NCI-H446 treated with DMSO at 0.1 percent for 48 hours (cell line): Measurements from ENCODE around the gene METTL1.

Experiments
- DNase-seq: peaks from one replicate; lab custom pipeline; 2025; lab: John Stamatoyannopoulos, UW

The METTL1 gene

GRCh38 chr12:57753756-57754337, 18.1 kb downstream of the METTL1 start:
- no peak for DNase-seq

DNA sequence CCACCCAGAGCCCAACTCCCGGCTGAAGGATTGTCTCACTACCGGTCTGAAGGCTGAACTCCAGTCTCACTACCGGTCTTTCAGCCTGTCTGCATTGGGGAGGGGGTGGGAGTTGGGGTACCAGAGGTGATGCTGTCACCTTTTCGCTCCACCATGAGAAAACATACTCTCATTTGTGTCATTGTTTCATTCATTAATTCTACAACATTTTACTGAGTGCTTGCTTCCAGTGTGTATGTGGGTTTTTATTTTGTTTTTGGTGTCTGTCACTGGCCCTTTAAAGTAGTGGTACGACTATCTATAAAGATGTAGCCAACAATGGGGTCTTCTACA, 19.3 kb downstream of the METTL1 start:
- DNase-seq, result no peak

GRCh38 chr12:57751788-57752667, 19.9 kb downstream of the METTL1 start, which contains the start of gene CDK4:
CDK4 (minus strand) TSS chr12:57752310; CDS start chr12:57751717, 593 bp downstream.
- DNase-seq, result peak; percentile 98

DNA sequence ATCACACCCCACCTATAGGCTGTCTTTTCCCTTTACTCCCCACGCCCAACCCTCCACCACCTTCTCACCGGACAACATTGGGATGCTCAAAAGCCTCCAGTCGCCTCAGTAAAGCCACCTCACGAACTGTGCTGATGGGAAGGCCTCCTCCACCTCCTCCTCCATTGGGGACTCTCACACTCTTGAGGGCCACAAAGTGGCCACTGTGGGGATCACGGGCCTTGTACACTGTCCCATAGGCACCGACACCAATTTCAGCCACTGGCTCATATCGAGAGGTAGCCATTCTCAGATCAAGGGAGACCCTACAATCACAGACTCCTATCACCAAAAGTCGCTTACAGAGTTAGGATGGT, 20.5 kb downstream of the METTL1 start:
- no peak for DNase-seq

DNA sequence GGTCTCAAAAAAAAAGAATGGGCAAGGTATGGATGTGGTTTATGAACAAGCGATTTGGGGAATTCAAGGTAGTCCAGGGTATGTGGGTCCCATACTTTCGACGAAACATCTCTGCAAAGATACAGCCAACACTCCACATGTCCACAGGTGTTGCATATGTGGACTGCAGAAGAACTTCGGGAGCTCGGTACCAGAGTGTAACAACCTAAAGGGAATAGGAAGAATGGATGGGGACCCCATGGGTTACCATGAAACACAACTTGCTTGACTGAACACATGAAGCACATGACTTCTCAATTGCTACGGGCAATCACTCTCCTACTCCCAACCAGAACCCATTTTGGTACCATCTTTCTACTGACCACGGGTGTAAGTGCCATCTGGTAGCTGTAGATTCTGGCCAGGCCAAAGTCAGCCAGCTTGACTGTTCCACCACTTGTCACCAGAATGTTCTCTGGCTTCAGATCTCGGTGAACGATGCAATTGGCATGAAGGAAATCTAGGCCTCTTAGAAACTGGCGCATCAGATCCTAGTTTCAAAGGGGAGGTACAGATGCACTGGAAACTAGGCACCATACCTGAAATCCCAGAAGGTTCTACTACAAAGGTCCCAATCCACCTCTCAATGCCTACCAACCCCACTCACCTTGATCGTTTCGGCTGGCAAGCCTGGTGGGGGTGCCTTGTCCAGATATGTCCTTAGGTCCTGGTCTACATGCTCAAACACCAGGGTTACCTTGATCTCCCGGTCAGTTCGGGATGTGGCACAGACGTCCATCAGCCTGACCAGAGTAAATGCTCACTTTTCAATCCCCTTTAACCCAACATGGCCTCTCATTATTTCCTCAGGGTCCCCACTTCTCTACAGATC, 21.1 kb downstream of the METTL1 start:
- DNase-seq, result no peak

GRCh38 chr12:57749061-57749460, 22.8 kb downstream of the METTL1 start:
- DNase-seq, result no peak

DNA sequence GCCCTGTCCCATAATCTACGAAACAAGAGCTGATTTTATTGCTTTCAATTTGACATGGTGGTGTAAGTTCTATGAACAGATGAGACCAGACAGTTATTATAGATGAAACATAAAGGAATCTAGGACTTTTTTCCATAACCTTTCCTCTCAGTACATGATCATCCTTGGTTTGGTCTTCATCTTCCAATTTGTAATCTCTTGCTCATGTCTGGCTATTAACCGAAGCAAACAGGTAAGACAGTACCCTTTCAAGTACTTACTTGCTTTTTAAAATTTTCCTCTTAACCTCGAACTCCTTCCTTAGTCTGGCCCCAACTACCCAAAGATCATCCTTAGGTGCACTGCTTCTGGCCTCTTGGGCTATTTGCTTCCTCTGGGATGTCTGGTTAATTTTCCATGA, 25.9 kb downstream of the METTL1 start:
- DNase-seq, result no peak

GRCh38 chr12:57745485-57745881, 26.4 kb downstream of the METTL1 start:
- DNase-seq, result no peak

DNA sequence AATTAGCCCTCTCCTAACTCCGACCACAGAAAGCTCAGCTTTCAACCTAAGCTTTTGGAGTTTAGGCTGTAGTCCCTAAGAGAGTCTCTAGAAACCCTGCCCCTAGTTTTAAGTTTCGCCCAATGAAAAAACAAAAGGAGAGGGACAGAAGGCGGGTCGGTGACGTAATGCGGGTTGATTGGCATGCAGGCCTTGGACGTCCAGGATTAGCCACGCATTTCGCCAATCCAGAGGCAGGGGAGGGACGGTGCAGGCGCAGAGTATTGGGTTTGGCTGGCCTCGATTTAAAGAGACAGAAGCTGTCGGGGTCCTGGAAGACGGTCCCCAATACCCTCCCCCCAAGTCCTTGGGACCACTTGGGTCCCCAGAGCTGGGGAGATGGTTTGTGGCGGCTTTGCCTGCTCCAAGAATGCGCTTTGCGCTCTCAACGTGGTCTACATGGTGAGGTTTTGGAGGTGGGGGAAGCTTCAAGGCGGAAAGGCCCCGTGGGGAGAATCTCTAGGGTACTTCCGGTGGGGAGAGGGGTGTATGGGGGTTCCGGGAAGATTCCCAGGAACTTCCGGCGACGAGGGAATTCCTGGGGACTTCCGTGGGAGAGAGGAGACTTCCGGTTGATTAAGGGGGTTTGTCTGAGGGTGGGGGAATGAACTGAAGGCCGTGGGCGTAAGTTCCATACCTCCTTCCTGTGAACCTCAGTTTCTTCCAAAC, 27.0 kb downstream of the METTL1 start, which contains the start of gene TSPAN31:
TSS of gene TSPAN31 (plus strand) at position 263 of the 708 bp plus-strand sequence. CDS start at position 379, 116 bp downstream.
- DNase-seq, result peak; percentile 96

GRCh38 chr12:57744194-57744776, 27.6 kb downstream of the METTL1 start:
- DNase-seq, result no peak

GRCh38 chr12:57743769-57744168, 28.1 kb downstream of the METTL1 start:
- DNase-seq, result no peak

DNA sequence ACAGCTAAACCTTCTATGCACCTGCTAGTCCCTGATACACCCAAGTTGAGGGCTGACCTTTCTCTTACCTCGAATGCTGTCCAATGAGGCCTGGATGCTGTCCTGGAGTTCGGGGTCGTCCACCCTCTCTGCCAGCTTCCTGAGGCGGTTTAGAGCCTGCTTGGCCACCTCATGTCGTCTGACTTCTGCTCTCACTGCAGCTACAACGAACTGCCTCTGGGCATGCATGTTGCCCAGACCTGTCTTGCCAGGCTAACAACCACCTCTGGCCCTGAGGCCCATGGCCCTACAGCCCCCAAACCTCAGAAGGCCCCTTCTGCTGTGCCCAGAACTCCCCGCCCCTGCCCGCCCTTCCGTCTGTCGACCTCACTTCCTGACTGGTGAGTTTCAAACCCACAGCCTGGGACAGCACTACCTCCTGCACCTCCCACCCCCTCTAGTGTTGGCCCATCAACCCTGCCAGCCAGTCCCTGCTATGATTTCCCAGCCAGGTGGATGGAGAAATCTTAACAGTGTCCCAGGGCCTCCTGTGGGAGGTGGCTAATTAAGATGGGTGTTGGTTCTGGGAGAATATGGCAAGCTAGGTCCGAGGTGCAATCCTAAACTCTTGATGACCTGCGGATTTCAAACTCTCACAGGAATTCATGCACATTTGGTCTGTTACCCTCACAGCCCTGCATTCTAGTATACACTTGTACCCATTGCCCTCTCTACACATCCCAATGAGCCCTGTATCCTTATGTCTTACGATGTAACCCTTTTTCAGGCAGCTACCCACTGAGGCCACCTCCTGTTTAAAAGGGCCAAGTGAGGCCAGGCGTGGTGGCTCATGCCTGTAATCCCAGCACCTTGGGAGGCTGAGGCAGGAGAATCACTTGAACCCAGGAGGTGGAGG, 29.8 kb downstream of the METTL1 start:
- DNase-seq, result no peak

GRCh38 chr12:57741413-57741789, 30.5 kb downstream of the METTL1 start:
- DNase-seq, result no peak

GRCh38 chr12:57740656-57741412, 31.1 kb downstream of the METTL1 start:
- DNase-seq, result no peak

- DNase-seq, result no peak
Observed at GRCh38 chr12:57739914-57740538, 31.9 kb downstream of the METTL1 start.

DNA sequence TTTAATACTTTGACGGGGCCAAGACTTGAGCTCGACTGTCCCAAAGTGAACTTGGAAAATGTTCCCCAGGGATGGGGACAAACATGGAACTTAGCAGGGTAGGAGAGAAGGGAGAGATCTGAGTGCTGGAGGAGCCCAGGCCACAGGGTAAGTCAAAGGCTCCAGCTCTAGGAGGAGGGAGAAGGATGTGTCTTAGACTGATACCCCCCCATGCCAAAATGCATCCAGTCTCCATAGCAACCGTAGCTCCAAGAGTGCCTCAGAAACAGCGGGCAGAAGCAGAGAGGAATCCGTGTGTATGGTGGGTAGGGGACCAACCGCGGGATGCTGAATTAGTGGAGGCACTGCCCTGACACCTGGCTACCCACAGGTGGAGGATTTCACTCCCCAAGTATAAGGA, 32.5 kb downstream of the METTL1 start:
- no peak for DNase-seq

DNA sequence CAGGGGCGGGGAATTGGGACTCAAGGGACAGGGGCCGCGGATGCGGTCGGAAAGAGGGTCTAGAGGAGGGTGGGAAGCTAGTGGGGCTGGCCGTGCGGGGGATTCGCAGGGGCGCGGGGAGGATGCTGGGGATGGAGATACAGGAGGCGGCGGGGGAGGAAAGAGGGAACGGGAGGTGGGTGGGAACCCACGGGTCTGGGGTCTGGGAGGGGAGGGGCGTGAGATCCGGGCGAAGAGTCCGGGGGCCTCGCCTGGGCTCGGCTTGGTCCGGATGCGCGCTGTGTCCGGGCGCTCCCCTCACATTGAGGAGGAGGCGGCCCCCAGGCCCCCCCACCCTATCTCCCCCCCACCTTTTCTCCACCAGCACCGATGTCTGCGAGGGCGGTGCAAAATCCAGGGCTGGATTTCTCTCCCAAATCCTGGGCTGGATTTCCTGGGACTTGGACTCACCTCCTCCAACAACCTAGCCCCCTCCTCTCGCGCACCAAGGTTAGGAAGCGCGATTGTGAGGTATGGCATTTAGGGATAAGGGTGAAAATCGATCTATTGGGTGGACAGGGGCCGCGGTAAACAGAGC, 33.2 kb downstream of the METTL1 start, which contains the start of gene AGAP2:
TSS of gene AGAP2 (minus strand) at position 82 of the 577 bp plus-strand sequence. CDS start 496 bp downstream, outside the sequence.
- no peak for DNase-seq
